GM19467 (cell line): ENCODE data around the gene RICTOR.

Source experiments
- ATAC-seq: cut with Tn5 transposase; IDR thresholded peaks from one replicate; pipeline ENCODE4 v1.9.1; 2021; ENCODE audit warnings: mild to moderate bottlenecking, moderate library complexity; ENCODE audit not compliant: unreplicated experiment

The RICTOR gene

GRCh38 chr5:38940230-38940858, 133.9 kb downstream of the RICTOR start:
- no peak for ATAC-seq

DNA sequence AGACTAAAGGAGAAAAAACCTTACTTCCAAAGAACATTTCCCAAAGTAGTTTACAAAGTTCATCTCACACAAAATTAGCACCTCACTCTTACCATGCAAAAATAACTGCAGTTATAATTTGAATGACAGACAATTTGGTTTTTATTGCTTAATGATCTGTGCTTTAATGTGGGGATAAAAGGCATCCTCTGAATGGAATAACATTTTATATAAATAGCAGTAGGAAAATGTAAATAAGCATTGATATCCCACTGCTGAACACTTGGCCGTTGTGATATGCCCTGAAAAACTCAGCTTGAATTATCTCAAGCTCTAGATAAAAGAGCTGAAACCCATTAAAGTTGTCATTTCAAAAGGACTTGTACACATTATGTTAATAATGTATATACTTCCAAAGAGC, 135.2 kb downstream of the RICTOR start:
- no peak for ATAC-seq

- ATAC-seq: no peak
Observed at GRCh38 chr5:38938424-38938823, 135.8 kb downstream of the RICTOR start.

DNA sequence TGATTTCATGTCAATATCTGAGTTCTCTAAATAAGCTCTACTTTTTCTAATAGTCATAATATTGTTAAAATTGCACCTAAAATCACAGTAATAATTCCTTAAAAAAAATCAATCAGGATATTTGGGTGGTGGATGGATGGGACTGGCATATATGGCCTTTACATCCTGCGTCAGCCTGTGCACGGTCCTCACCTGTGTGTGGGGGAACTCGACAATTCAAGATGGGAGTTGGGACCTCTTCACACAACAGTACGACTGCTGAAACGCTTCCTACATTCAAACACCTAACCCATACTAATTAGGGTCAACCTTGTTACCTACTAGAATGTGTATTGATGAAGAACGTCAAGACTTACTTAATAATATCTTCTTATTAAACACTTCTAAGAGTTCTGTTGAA, 137.9 kb downstream of the RICTOR start:
- ATAC-seq: no peak

GRCh38 chr5:38935437-38935836, 138.8 kb downstream of the RICTOR start:
- no peak for ATAC-seq

- ATAC-seq: no peak
Observed at GRCh38 chr5:38932854-38933408, 141.3 kb downstream of the RICTOR start.

GRCh38 chr5:38931731-38932130, 142.5 kb downstream of the RICTOR start:
- ATAC-seq: no peak

DNA sequence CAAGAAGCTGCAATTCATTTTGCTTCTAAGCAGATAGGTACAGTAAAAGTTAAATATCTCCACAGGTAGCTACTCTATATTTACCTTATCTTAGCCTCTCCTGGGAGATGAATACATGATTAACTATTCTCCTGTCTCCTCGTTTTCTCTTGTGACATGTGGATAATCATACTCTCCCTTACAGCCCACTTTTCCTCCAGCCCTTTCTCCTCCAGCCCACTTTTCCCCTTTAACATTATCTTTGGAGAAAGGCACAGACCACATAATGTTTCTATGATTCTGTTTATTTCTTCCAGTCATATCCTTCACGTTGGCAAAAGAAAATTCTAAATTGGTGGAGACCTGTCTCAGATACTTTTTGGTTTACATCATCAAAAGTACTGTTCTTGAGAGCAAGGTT, 144.4 kb downstream of the RICTOR start:
- ATAC-seq: no peak

- no peak for ATAC-seq
Observed at GRCh38 chr5:38927470-38927869, 146.7 kb downstream of the RICTOR start.

- no peak for ATAC-seq
Observed at GRCh38 chr5:38926121-38926520, 148.1 kb downstream of the RICTOR start.

GRCh38 chr5:38925154-38925925, 148.9 kb downstream of the RICTOR start:
- ATAC-seq: no peak

DNA sequence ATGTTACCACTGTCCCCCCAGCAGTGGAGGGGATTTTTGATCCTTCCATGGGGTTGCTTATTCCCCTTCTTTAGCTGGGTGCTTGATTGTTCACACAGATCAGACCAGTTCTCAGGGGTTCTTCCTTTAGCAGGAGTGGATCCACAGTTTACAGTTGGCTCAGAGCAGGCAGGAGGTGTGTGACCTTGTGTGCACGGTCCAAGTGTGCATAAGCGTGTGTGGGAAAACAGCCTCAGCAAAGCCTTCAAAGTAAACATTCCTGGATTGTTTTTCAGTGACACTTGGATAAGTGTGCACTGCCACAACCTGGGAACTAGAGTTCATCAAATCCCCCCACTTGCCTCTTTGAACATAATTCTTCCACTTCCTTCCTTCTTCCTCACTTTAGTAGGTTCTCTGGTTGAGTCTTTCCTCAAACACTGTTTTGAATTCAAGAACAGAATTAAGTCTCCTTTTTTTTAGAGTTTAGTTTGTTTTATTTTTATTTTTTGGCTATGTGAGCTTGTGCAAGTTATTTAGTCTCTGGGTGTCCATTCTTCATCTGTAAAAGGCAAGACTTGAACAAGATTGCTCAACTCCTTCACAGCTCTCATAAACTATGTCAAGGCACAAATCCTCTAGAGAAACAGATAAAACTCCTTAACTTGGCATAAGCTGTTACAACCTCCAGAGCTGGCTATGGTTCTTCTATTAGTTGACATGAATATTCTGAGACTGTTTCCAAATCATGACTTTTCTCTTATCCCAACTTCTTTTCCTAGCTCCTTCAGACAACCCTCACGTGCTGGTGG, 150.3 kb downstream of the RICTOR start:
- ATAC-seq: no peak

DNA sequence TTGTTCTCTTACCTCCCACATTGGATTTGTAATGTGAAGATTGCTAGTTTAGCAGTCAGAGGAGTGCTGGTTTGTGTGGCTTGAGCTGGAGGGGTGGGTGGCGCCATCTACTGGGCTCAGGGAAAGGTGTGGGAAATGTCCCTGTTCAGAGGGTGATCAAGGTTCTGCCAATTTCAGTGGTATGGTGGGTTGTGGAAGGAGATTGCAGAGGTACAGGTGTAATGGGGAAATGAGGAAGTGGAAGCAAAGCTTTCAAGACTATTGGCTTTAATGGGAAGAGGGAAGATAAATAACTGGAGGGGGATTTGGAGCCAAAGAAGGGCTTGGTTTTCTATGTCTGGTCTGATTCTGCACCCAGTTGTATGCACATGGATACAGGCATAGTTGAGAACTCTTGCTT, 152.0 kb downstream of the RICTOR start:
- no peak for ATAC-seq

DNA sequence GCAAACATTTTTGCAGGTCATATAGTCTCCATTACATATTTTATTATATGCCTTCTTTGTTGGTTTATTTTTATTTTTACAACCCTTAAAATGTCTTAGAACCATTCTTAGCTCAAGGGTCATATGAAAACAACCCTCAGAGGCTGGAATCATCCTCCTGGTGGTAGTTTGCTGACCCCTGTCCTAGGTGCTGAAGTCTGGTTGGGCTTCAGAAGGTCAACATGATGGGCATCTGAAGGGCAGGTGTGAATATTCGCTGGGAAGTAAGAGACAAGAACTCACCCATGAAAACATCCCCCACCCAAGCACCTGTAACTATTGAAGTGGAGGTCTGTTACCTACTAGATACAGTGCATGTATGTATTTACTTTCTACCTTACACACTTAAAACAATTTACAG, 153.0 kb downstream of the RICTOR start:
- ATAC-seq: no peak

GRCh38 chr5:38916802-38917201, 157.4 kb downstream of the RICTOR start:
- ATAC-seq: no peak

GRCh38 chr5:38913714-38914113, 160.5 kb downstream of the RICTOR start:
- no peak for ATAC-seq

- ATAC-seq: no peak
Observed at GRCh38 chr5:38911933-38912332, 162.3 kb downstream of the RICTOR start.

GRCh38 chr5:38906503-38906902, 167.7 kb downstream of the RICTOR start:
- no peak for ATAC-seq

- ATAC-seq: no peak
Observed at GRCh38 chr5:38905516-38905915, 168.7 kb downstream of the RICTOR start.

DNA sequence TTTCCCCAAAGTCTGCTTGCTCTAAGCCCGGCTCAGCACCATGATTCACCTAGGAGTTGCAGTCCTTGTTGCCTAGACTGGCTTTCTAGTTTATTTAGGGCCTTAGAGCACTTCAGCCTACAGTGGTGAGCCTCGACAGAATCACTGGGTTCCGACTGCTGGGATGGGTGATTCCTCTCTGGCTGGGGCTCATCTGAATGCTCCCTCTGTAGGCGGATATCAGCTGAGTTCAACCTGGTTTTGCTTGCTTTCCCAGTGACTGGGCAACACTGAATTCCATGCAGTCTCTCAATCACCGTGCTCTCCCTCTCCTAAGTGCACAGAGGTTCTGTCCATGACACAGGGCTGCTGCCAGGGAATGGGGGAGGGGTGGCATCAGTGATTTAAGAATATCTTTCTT, 174.3 kb downstream of the RICTOR start:
- ATAC-seq: no peak

DNA sequence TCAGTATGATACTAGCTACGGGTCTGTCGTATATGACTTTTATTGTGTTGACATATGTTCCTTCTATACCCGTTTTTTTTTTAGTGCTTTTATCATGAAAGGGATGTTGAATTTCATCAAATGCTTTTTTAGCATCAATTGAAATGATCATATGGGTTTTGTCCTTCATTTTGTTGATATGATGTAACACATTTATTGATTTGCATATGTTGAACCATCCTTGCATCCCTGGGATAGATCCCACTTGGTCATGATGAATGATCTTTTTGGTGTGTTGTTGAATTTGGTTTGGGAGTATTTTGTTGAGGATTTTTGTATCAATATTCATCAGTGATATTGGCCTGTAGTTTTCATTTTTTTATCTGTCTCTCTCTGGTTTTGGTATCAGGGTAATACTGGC, 177.4 kb downstream of the RICTOR start:
- no peak for ATAC-seq

GRCh38 chr5:38892363-38892762, 181.8 kb downstream of the RICTOR start:
- no peak for ATAC-seq
